ENCODE results near the gene KRTAP12-1.

- TF ChIP-seq CTCF (IDR thresholded peaks at IDR 0.05): no peak
- TF ChIP-seq POLR2A (IDR thresholded peaks at IDR 0.05): no peak
These were observed 22.9 kb downstream of the KRTAP12-1 start for GRCh38 chr21:44658913-44659595.

All from Peyer's patch (tissue), 4 donors.